K562 (cell line): ENCODE measurements around the gene RPS23. TPM values are rescaled to one million over a fixed set of nuclear protein-coding genes. Genes with fewer than 3 reads are reported as not detected.

ENCODE experiments used
- ATAC-seq: fragments of 200-7000 bp; cut with Tn5 transposase; 3 replicates; pipeline ENCODE4 v1.9.1; 2020; ENCODE audit warnings: moderate library complexity
- BruUV-seq: library from RNA; stranded (reverse); fragments of 400-500 nt; replicated peaks from 2 replicates; lab custom pipeline; 2021; lab: Mats Ljungman, UMichigan
- CTCF ChIA-PET: fragments of 300-600 bp; formaldehyde crosslinking; extraction: SDS; loops from one replicate; lab custom pipeline; 2021; ENCODE audit warnings: low intra/inter-chr PET ratio; lab: Yijun Ruan, JAX
- POLR2A ChIA-PET: fragments of 300-600, 350-650 bp; sonication (Branson Sonifier 250); formaldehyde crosslinking; extraction: SDS; loops from one replicate; lab custom pipeline; 2021; ENCODE audit warnings: antibody characterized with exemption, inconsistent platforms; lab: Yijun Ruan, JAX
- DNase-seq, 4 experiments: peaks; one replicate each; pipeline versions ENCODE4 v3.0.0 to v3.0.0-alpha.2; 2011 to 2018; ENCODE audit warnings: low spot score in 3 of 4, mixed read lengths in 3 of 4; ENCODE audit errors: extremely low read depth in 1 of 4
- FAIRE-seq: peaks from 2 replicates; lab custom pipeline; 2011; peaks lifted over from hg19 to GRCh38; lab: Jason Lieb, UNC
- H2AFZ ChIP-seq: 2 replicates; pipeline ENCODE4 v1.6.0; 2011; ENCODE audit warnings: low read depth, low read length, control low read depth, inconsistent platforms
- H3K27ac ChIP-seq: fragments of 200-600 bp; 3 replicates; pipeline ENCODE4 v1.8.0; 2011; ENCODE audit warnings: low read depth, mild to moderate bottlenecking, control low read depth, inconsistent platforms, low read length, moderate library complexity, mixed read lengths; ENCODE audit errors: extremely low read depth
- H3K27me3 ChIP-seq, 2 experiments: fragments of 300-600 bp in 1 of 2; 2 replicates in 1 of 2; 3 replicates in 1 of 2; pipeline versions ENCODE4 v1.6.0 to v1.8.0; 2011; ENCODE audit warnings: inconsistent platforms in 2 of 2, low read length in 2 of 2, mild to moderate bottlenecking in 1 of 2, mixed read lengths in 1 of 2, moderate library complexity in 1 of 2; ENCODE audit not compliant: control insufficient read depth in 2 of 2, insufficient read depth in 2 of 2
- H3K36me3 ChIP-seq: fragments of 300-600 bp; 3 replicates; pipeline ENCODE4 v1.8.0; 2011; ENCODE audit warnings: mild to moderate bottlenecking, low read length, inconsistent platforms; ENCODE audit not compliant: control insufficient read depth, insufficient read depth
- H3K4me1 ChIP-seq, 2 experiments: fragments of 200-600 bp in 1 of 2; replicated peaks in 1 of 2; 2 replicates in 1 of 2; 3 replicates in 1 of 2; pipeline versions ENCODE4 v1.5.1 to v1.8.0; 2011; ENCODE audit warnings: inconsistent platforms in 2 of 2, low read length in 2 of 2, mild to moderate bottlenecking in 1 of 2, mixed read lengths in 1 of 2, moderate library complexity in 1 of 2; ENCODE audit not compliant: control insufficient read depth in 2 of 2, insufficient read depth in 2 of 2
- H3K4me2 ChIP-seq: 2 replicates; pipeline ENCODE4 v1.6.1; 2011; ENCODE audit warnings: low read length, control low read depth, inconsistent platforms, mixed read lengths; ENCODE audit not compliant: insufficient read depth
- H3K4me3 ChIP-seq: fragments of 200-600 bp; sonication (generic), shearing (Covaris generic); 2 replicates; pipeline ENCODE4 v1.5.1; 2016; ENCODE audit warnings: control low read depth, inconsistent platforms
- H3K79me2 ChIP-seq: fragments of 200-600 bp; 3 replicates; pipeline ENCODE4 v1.8.0; 2011; ENCODE audit warnings: low read length, inconsistent platforms; ENCODE audit not compliant: control insufficient read depth, insufficient read depth
- H3K9ac ChIP-seq, 2 experiments: 2 replicates each; pipeline versions ENCODE4 v1.6.0 to v1.6.1; 2011; ENCODE audit warnings: low read depth in 2 of 2, low read length in 2 of 2, control low read depth in 1 of 2, inconsistent platforms in 1 of 2, mild to moderate bottlenecking in 1 of 2, mixed read lengths in 1 of 2; ENCODE audit not compliant: insufficient read depth in 1 of 2
- H3K9me1 ChIP-seq: one replicate; pipeline ENCODE4 v1.6.0; 2011; ENCODE audit warnings: inconsistent platforms, mild to moderate bottlenecking, low read length, moderate library complexity; ENCODE audit not compliant: control insufficient read depth, insufficient read depth
- H3K9me3 ChIP-seq: replicated peaks from 2 replicates; pipeline ENCODE4 v1.5.1; 2011; ENCODE audit warnings: low read depth, low read length, inconsistent platforms; ENCODE audit not compliant: control insufficient read depth, insufficient read depth
- H4K20me1 ChIP-seq: replicated peaks from 2 replicates; pipeline ENCODE4 v1.6.1; 2011; ENCODE audit warnings: low read length, inconsistent platforms, mixed read lengths; ENCODE audit not compliant: control insufficient read depth, insufficient read depth
- CTBP1 ChIP-seq: fragments of 450-650 bp; IDR thresholded peaks from 2 replicates; pipeline ENCODE4 v1.6.1; 2016; ENCODE audit warnings: borderline replicate concordance
- FOS ChIP-seq: IDR thresholded peaks from 3 replicates; pipeline ENCODE4 v1.6.1; 2011; ENCODE audit not compliant: insufficient read length; ENCODE audit errors: extremely low read depth
- FOXA3 ChIP-seq, 2 experiments: fragments of 450-650 bp in 1 of 2; sonication (generic) in 1 of 2; formaldehyde crosslinking; IDR thresholded peaks in 1 of 2; conservative IDR thresholded peaks in 1 of 2; 2 replicates each; pipeline versions ENCODE4 v1.4.0 to v1.8.0; 2020 to 2022; ENCODE audit warnings: mild to moderate bottlenecking in 2 of 2, missing genetic modification reagents in 1 of 2
- FOXJ2 ChIP-seq: fragments of 200-800 bp; sonication (Bioruptor generic); IDR thresholded peaks from 2 replicates; pipeline ENCODE4 v1.6.1; 2016; ENCODE audit warnings: missing genetic modification characterization, missing compliant biosample characterization
- FOXK2 ChIP-seq, 2 experiments: fragments of 450-650 bp; IDR thresholded peaks in 1 of 2; conservative IDR thresholded peaks in 1 of 2; 2 replicates each; pipeline ENCODE4 v1.6.1; 2016; ENCODE audit warnings: low read depth in 2 of 2, mild to moderate bottlenecking in 1 of 2
- HDAC8 ChIP-seq: fragments of 450-650 bp; IDR thresholded peaks from 2 replicates; pipeline ENCODE4 v1.6.1; 2016; ENCODE audit warnings: mild to moderate bottlenecking, missing genetic modification characterization, moderate library complexity, missing compliant biosample characterization
- MYBL2 ChIP-seq, 2 experiments: fragments of 450-650 bp in 1 of 2; sonication (generic) in 1 of 2; formaldehyde crosslinking in 1 of 2; IDR thresholded peaks; 2 replicates each; pipeline versions ENCODE4 v1.6.1 to v1.8.1; 2017 to 2022; ENCODE audit warnings: borderline replicate concordance in 1 of 2, inconsistent platforms in 1 of 2, low read depth in 1 of 2, mild to moderate bottlenecking in 1 of 2, missing genetic modification reagents in 1 of 2, moderate library complexity in 1 of 2
- MYC ChIP-seq, 2 experiments: fragments of 250-450 bp in 1 of 2; sonication (Bioruptor Pico) in 1 of 2; IDR thresholded peaks; 2 replicates each; pipeline versions ENCODE4 v1.5.1 to v1.6.1; 2012 to 2021; ENCODE audit warnings: low read depth in 2 of 2, borderline replicate concordance in 1 of 2, improper control_type of control experiment in 1 of 2, low read length in 1 of 2, mild to moderate bottlenecking in 1 of 2, moderate library complexity in 1 of 2
- NCOR1 ChIP-seq: fragments of 450-650 bp; IDR thresholded peaks from 2 replicates; pipeline ENCODE4 v1.6.1; 2016; ENCODE audit warnings: mild to moderate bottlenecking, moderate library complexity
- NR2C1 ChIP-seq, 2 experiments: fragments of 450-650 bp; IDR thresholded peaks; 2 replicates each; pipeline ENCODE4 v1.6.1; 2017; ENCODE audit warnings: mild to moderate bottlenecking in 2 of 2, antibody characterized with exemption in 1 of 2, inconsistent platforms in 1 of 2, missing compliant biosample characterization in 1 of 2, missing genetic modification characterization in 1 of 2
- NR2C2 ChIP-seq, 2 experiments: fragments of 200-800 bp in 1 of 2; sonication (Bioruptor generic) in 1 of 2; sonication (generic) in 1 of 2; formaldehyde crosslinking in 1 of 2; IDR thresholded peaks; 2 replicates each; pipeline versions ENCODE4 v1.6.1 to v1.8.0; 2016 to 2022; ENCODE audit warnings: mild to moderate bottlenecking in 1 of 2, missing compliant biosample characterization in 1 of 2, missing genetic modification characterization in 1 of 2, missing genetic modification reagents in 1 of 2
- PCBP1 ChIP-seq: fragments of 200-400 bp; formaldehyde crosslinking; IDR thresholded peaks from 2 replicates; pipeline ENCODE4 v1.6.1; 2018; ENCODE audit warnings: mild to moderate bottlenecking, low read depth, low read length; ENCODE audit not compliant: poor library complexity, severe bottlenecking
- RBM34 ChIP-seq: fragments of 200-400 bp; formaldehyde crosslinking; IDR thresholded peaks from 2 replicates; pipeline ENCODE4 v1.6.1; 2018; ENCODE audit warnings: low read length, borderline replicate concordance; ENCODE audit not compliant: insufficient read depth
- RFX7 ChIP-seq: fragments of 250-450 bp; sonication (Bioruptor Pico); IDR thresholded peaks from 2 replicates; pipeline ENCODE4 v1.5.1; 2021; ENCODE audit warnings: mild to moderate bottlenecking
- SMARCA5 ChIP-seq: fragments of 450-650 bp; IDR thresholded peaks from 2 replicates; pipeline ENCODE4 v1.6.1; 2016
- ZNF445 ChIP-seq: fragments of 250-450 bp; sonication (Bioruptor Pico); IDR thresholded peaks from 2 replicates; pipeline ENCODE4 v1.4.0; 2020; ENCODE audit warnings: low read depth, mild to moderate bottlenecking, moderate library complexity
- WGBS: fragments of 100-300 bp; shearing (Covaris generic); methylation state at CpG from one replicate; pipeline ENCODE4 v1.1.6; 2016; ENCODE audit warnings: low coverage, mixed read lengths; ENCODE audit not compliant: insufficient coverage; ENCODE audit errors: missing lambda C conversion rate; 5-methylcytosine and 5-hydroxymethylcytosine counted together
- in situ Hi-C: fragments of 300-500 bp; cut with MboI; formaldehyde crosslinking; loops from 4 replicates; pipeline ENCODE4 v1.15.0; 2018; ENCODE audit warnings: inconsistent platforms, mixed read lengths
- intact Hi-C: fragments of 100-400 bp; cut with micrococcal nuclease; formaldehyde crosslinking; loops from 2 replicates; pipeline ENCODE4 v1.14.2; 2022
- polyA plus RNA-seq, 8 experiments: library from polyadenylated mRNA; depleted of rRNA in 4 of 8; stranded (reverse) in 5 of 8; unstranded in 3 of 8; fragments of >200 nt; fragmentation: Nextera tagmentation in 2 of 8; fragmentation: Illumina TruSeq in 1 of 8; extraction: Ambion mirVana in 2 of 8; extraction: Trizol in 1 of 8; gene quantifications; 2 replicates each; pipeline versions ENCODE4 v1.2.1 to v1.2.3, GENCODE V29; 2011 to 2014; ENCODE audit warnings: inconsistent platforms in 1 of 8, missing spikeins in 1 of 8
- total RNA-seq, 7 experiments: library from RNA; depleted of rRNA in 6 of 7; stranded (reverse); fragments of >200 nt in 6 of 7; fragmentation: Illumina TruSeq in 2 of 7; extraction: Trizol in 2 of 7; gene quantifications; 2 replicates each; pipeline versions ENCODE4 v1.2.1 to v1.2.3, GENCODE V29; 2011 to 2021; ENCODE audit warnings: low replicate concordance in 1 of 7
- TF ChIP-seq, protein P1 (sequence below): fragments of 250-450 bp; sonication (Bioruptor Pico); IDR thresholded peaks from 2 replicates; pipeline ENCODE4 v1.8.0; 2022; ENCODE audit warnings: moderate library complexity, mild to moderate bottlenecking, inconsistent platforms

RPS23 gene
- total and polyA plus RNA-seq, 9 of the 15 experiments (the other 6 are each of a cell fraction or from before 2014, with no cell fraction given) = 3,252 to 10,689 (median 6,302) TPM

DNA sequence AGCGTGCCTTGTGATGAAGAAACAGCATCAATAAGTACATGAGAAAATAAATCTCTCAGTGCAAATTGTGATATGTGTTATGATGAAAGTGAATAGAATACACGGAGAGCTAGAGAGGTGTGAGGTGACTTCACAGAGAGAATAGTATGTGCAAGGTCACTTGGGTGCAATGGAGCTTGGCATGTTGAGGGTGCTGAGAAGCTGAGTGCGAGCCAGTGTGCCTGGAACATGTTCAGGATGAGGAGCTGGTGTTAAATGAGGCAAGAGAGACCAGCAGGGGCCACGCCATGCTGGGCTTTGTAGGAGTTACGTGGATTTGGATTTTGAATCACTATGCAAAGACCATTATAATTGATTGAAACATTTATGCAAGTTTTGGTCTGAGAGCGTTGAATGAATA lies 12.8 kb upstream of the RPS23 start (continued):
- TF ChIP-seq FOS = no peak
- TF ChIP-seq RBM34 = no peak
- TF ChIP-seq FOXA3 (CRISPR knock-in tag; conservative IDR thresholded peaks at IDR 0.05 in 1 of 2, IDR thresholded peaks at IDR 0.05 in 1 of 2) = no peak
- TF ChIP-seq, all 486 proteins: peak for 0

- H2AFZ ChIP-seq = peak overlapping the region; percentile 30; the same call in 1 of the 2 replicates
- no peak overlapping the region for H3K4me3 ChIP-seq
- no peaks in the 10 kb centered on the region for H3K9me1 ChIP-seq
- H3K4me2 ChIP-seq = 0 out of 2 replicates have a peak overlapping the region, but pooled peaks have one; percentile 0
- 35% methylated on average over 2 of the region's 2 CpGs for WGBS
- intact Hi-C loops = no loop called here
- ChIA-PET CTCF (interaction anchor here (0.6 kb wide), 1 partner anchor 596 kb away, joined by 3 read pairs; no protein-coding TSS in a partner anchor), POLR2A (interaction anchor here (3.0 kb wide), 1 partner anchor 11 kb away, joined by 12 read pairs; the partner anchor contains the start of gene RPS23)
- H3K9ac ChIP-seq = no peak overlapping the region
- FAIRE-seq (peak; percentile 19), ATAC-seq (peak; percentile 40; the same call in 2 of the 3 replicates), DNase-seq (no peak)
- peaks cover 9% of the 10 kb centered on the region; the same call in 2 of the 3 replicates for H3K79me2 ChIP-seq
- H3K9me3 ChIP-seq = no peaks in the 10 kb centered on the region
- no peaks in the 10 kb centered on the region for H3K27me3 ChIP-seq
- H3K27ac ChIP-seq = no peak overlapping the region
- no TSS peak for BruUV-seq
- in situ Hi-C loops = no loop called here
- peaks cover 5 to 24% of the 10 kb centered on the region in 2 experiments; a peak in 4 of 5 replicates for H3K4me1 ChIP-seq
- TF ChIP-seq MYC (IDR thresholded peaks at IDR 0.05; ENCODE audit: low read depth, low read length) (no peak), MYC (CRISPR knock-in tag; IDR thresholded peaks at IDR 0.05; ENCODE audit: borderline replicate concordance, low read depth) (no peak), NR2C1 (IDR thresholded peaks at IDR 0.05) (peak; percentile 37; the same call in 1 of the 2 replicates), NR2C1 (tag; IDR thresholded peaks at IDR 0.05) (no peak), SMARCA5 (no peak), NCOR1 (no peak), PCBP1 (no peak), CTBP1 (no peak), RFX7 (no peak), FOXJ2 (no peak), ZNF445 (CRISPR knock-in tag) (no peak), HDAC8 (tag) (no peak), NR2C2 (CRISPR knock-in tag; IDR thresholded peaks at IDR 0.05) (no peak), NR2C2 (tag; IDR thresholded peaks at IDR 0.05) (0 out of 2 replicates have a peak, but pooled peaks have one; percentile 25), MYBL2 (IDR thresholded peaks at IDR 0.05; ENCODE audit: low read depth) (no peak), MYBL2 (CRISPR knock-in tag; IDR thresholded peaks at IDR 0.05; ENCODE audit: borderline replicate concordance) (no peak), FOXK2 (conservative IDR thresholded peaks at IDR 0.05 in 1 of 2, IDR thresholded peaks at IDR 0.05 in 1 of 2; ENCODE audit: low read depth in 2 of 2) (peak in 1 of 2 experiments; percentile 20; a peak in 1 of 4 replicates)
- TF ChIP-seq, protein P1, sequence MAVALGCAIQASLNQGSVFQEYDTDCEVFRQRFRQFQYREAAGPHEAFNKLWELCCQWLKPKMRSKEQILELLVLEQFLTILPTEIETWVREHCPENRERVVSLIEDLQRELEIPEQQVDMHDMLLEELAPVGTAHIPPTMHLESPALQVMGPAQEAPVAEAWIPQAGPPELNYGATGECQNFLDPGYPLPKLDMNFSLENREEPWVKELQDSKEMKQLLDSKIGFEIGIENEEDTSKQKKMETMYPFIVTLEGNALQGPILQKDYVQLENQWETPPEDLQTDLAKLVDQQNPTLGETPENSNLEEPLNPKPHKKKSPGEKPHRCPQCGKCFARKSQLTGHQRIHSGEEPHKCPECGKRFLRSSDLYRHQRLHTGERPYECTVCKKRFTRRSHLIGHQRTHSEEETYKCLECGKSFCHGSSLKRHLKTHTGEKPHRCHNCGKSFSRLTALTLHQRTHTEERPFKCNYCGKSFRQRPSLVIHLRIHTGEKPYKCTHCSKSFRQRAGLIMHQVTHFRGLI (CRISPR knock-in tag) = no peak
- no peaks in the 10 kb centered on the region for H4K20me1 ChIP-seq
- H3K36me3 ChIP-seq = no peaks in the 10 kb centered on the region
These were observed 11.9 kb upstream of the RPS23 start for GRCh38 chr5:82290005-82290404.
